ENCODE measurements around the gene MANSC1. TPM values are rescaled to one million over a fixed set of nuclear protein-coding genes. Genes with fewer than 3 reads are reported as not detected.
A peak's percentile ranks its signal among the peaks of the same experiment; 100 is the strongest.

Gene MANSC1
- total RNA-seq, 4 donors from 2014 or later: 6.6 to 25.3 (median 19.4) TPM

DNA sequence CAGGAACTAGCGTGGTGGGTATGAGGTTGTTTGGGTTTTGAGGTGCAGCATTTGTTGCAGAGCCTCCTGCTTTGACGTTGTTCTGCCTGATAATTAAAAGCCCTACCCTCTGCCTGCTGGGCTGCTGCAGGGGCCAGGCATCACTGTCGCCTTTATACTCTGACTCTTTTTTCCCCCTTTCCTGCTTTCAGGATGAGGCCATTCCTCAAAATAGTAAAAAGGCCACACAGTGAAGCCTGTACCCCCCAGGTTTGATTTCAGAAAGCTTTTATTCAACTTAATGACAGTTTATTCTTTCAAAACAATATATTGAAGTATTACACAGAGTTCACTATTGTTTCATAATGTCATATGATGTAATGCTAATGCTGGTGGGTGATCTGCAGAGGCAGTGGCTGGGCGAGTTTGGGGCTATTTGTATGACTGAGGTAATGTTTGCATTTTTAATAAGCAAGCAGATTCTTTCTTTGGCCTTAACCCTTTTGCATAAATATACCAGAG lies 15.9 kb upstream of the MANSC1 start:
- no peaks in the 10 kb centered on the region for H3K27me3 ChIP-seq
- no peak overlapping the region for H3K4me3 ChIP-seq
- TF ChIP-seq, protein P1, sequence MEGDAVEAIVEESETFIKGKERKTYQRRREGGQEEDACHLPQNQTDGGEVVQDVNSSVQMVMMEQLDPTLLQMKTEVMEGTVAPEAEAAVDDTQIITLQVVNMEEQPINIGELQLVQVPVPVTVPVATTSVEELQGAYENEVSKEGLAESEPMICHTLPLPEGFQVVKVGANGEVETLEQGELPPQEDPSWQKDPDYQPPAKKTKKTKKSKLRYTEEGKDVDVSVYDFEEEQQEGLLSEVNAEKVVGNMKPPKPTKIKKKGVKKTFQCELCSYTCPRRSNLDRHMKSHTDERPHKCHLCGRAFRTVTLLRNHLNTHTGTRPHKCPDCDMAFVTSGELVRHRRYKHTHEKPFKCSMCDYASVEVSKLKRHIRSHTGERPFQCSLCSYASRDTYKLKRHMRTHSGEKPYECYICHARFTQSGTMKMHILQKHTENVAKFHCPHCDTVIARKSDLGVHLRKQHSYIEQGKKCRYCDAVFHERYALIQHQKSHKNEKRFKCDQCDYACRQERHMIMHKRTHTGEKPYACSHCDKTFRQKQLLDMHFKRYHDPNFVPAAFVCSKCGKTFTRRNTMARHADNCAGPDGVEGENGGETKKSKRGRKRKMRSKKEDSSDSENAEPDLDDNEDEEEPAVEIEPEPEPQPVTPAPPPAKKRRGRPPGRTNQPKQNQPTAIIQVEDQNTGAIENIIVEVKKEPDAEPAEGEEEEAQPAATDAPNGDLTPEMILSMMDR (IDR thresholded peaks at IDR 0.05): no peak
- TF ChIP-seq POLR2AphosphoS5 (IDR thresholded peaks at IDR 0.05) (no peak), EP300 (IDR thresholded peaks at IDR 0.05; ENCODE audit: low read depth) (no peak), POLR2A (IDR thresholded peaks at IDR 0.05) (no peak)
- H3K4me1 ChIP-seq: no peaks in the 10 kb centered on the region
- WGBS, 2 donors (ENCODE audit: low coverage in 1 of 2): 48 to 59% methylated on average over 4 of the region's 4 CpGs
- H3K27ac ChIP-seq: peak overlapping the region in 1 of 4 donors; percentile 3
- no peak for DNase-seq
- in situ Hi-C loops (cut with MboI; ENCODE audit: low pct_ligation_motif_present in 1 of 4, low pct_unique_long_range_greater_than_20kb in 1 of 4, low sequenced_read_pairs in 3 of 4): loop anchor here in 1 of 4 donors (25.0 kb wide), 1 partner anchor 321 kb away; the partner anchor contains the start of gene GPR19
- H3K36me3 ChIP-seq: no peaks in the 10 kb centered on the region
- H3K9me3 ChIP-seq: no peaks in the 10 kb centered on the region
- intact Hi-C loops (cut with DNase I; ENCODE audit: low total_unique reads): no loop called here

- no peak for TF ChIP-seq POLR2AphosphoS5 (IDR thresholded peaks at IDR 0.05)
- TF ChIP-seq, protein P1 (IDR thresholded peaks at IDR 0.05): no peak
- no peak for TF ChIP-seq EP300 (IDR thresholded peaks at IDR 0.05; ENCODE audit: low read depth)
- no peak for TF ChIP-seq POLR2A (IDR thresholded peaks at IDR 0.05)
- DNase-seq: no peak
- no peaks in the 10 kb centered on the region for H3K27me3 ChIP-seq
- no peak overlapping the region for H3K4me3 ChIP-seq
- intact Hi-C loops (cut with DNase I; ENCODE audit: low total_unique reads) (no loop called here), in situ Hi-C loops (cut with MboI; ENCODE audit: low pct_ligation_motif_present in 1 of 4, low pct_unique_long_range_greater_than_20kb in 1 of 4, low sequenced_read_pairs in 3 of 4) (loop anchor here in 1 of 4 donors (25.0 kb wide), 1 partner anchor 322 kb away; the partner anchor contains the start of gene GPR19)
- WGBS, 2 donors (ENCODE audit: low coverage in 1 of 2): 95 to 96% methylated on average over 3 to 5 of the region's 5 CpGs
- no peak overlapping the region for H3K27ac ChIP-seq
- H3K9me3 ChIP-seq: no peaks in the 10 kb centered on the region
- no peaks in the 10 kb centered on the region for H3K4me1 ChIP-seq
- H3K36me3 ChIP-seq: no peaks in the 10 kb centered on the region
Observed at GRCh38 chr12:12365446-12365802, 15.4 kb upstream of the MANSC1 start.

- Histone ChIP-seq H3K4me1 (no peaks in the 10 kb centered on the region), H3K4me3 (no peak overlapping the region), H3K27me3 (no peaks in the 10 kb centered on the region), H3K9me3 (no peaks in the 10 kb centered on the region), H3K36me3 (no peaks in the 10 kb centered on the region), H3K27ac (no peak overlapping the region)
- WGBS, 2 donors (ENCODE audit: low coverage in 1 of 2): 96 to 100% methylated on average over 1 to 4 of the region's 4 CpGs
- intact Hi-C loops (cut with DNase I; ENCODE audit: low total_unique reads): no loop called here
- DNase-seq: no peak
- in situ Hi-C loops (cut with MboI; ENCODE audit: low pct_ligation_motif_present in 1 of 4, low pct_unique_long_range_greater_than_20kb in 1 of 4, low sequenced_read_pairs in 3 of 4): loop anchor here in 1 of 4 donors (25.0 kb wide), 1 partner anchor 322 kb away; the partner anchor contains the start of gene GPR19
- TF ChIP-seq EP300 (IDR thresholded peaks at IDR 0.05; ENCODE audit: low read depth) (no peak), POLR2A (IDR thresholded peaks at IDR 0.05) (no peak), POLR2AphosphoS5 (IDR thresholded peaks at IDR 0.05) (no peak)
- TF ChIP-seq, protein P1 (IDR thresholded peaks at IDR 0.05): no peak
Observed at GRCh38 chr12:12364787-12365445, 14.9 kb upstream of the MANSC1 start.

- 54 to 71% methylated on average over 4 of the region's 4 CpGs for WGBS, 2 donors (ENCODE audit: low coverage in 1 of 2)
- DNase-seq: no peak
- in situ Hi-C loops (cut with MboI; ENCODE audit: low pct_ligation_motif_present in 1 of 4, low pct_unique_long_range_greater_than_20kb in 1 of 4, low sequenced_read_pairs in 3 of 4) (loop anchor here in 1 of 4 donors (25.0 kb wide), 1 partner anchor 329 kb away; the partner anchor contains the start of gene GPR19), intact Hi-C loops (cut with DNase I; ENCODE audit: low total_unique reads) (no loop called here)
- no peaks in the 10 kb centered on the region for H3K36me3 ChIP-seq
- no peaks in the 10 kb centered on the region for H3K27me3 ChIP-seq
- H3K27ac ChIP-seq: peak overlapping the region; percentile 98 to 99 (median 98)
- no peaks in the 10 kb centered on the region for H3K9me3 ChIP-seq
- no peak for TF ChIP-seq EP300 (IDR thresholded peaks at IDR 0.05; ENCODE audit: low read depth)
- TF ChIP-seq, protein P1 (IDR thresholded peaks at IDR 0.05): no peak
- peak overlapping the region in 1 of 4 donors; percentile 78 for H3K4me3 ChIP-seq
- peaks cover 0 to 28% (median 18%) of the 10 kb centered on the region in 4 donors for H3K4me1 ChIP-seq
Observed at GRCh38 chr12:12358528-12358927, 8.5 kb upstream of the MANSC1 start.
